ENCODE data around the gene TMEM87A. TPM values are rescaled to one million over a fixed set of nuclear protein-coding genes. Genes with fewer than 3 reads are reported as not detected.
A peak's percentile ranks its signal among the peaks of the same experiment; 100 is the strongest.

Gene TMEM87A
- polyA plus RNA-seq, 2 of the 4 experiments (the other 2 are of a cell fraction), result 30.3 to 49.8 TPM

DNA sequence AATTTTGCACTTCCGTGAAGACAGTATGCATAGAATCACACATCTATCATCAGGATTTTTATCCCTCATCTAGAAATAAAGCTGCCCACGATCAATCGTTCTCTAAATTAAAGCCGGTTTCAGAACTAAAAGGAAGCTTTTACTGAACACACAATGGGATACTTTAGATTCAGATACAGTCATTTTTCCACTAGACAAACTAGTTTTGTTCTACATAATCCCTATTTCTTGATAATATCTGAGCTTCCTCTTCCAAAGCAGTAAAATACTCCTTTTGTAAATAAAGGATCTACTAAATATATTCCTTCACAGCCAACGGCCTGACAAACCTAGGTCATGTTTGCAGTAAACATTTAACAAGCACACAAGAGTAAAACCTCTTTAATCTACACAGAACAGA is 2.2 kb downstream of the TMEM87A start:
- no peak for FAIRE-seq
- ATAC-seq, result no peak
- Histone ChIP-seq H3K4me3 (no peak overlapping the region), H3K4me1 (0 out of 3 replicates have a peak, but pooled peaks cover 12% of the 10 kb centered on the region), H3K4me2 (peak overlapping the region; percentile 97), H3K9me3 (no peaks in the 10 kb centered on the region), H3K27ac (no peak overlapping the region)
- ChIA-PET CTCF (interaction anchor here (1.4 kb wide), 1 partner anchor 114 kb away, joined by 3 read pairs; no protein-coding TSS in a partner anchor), POLR2A (no interaction called here)
- no peak for TF ChIP-seq ESRRA (IDR thresholded peaks at IDR 0.05; ENCODE audit: borderline replicate concordance, low read length)
- no peak for TF ChIP-seq EP300 (IDR thresholded peaks at IDR 0.05)
- TF ChIP-seq HES2 (IDR thresholded peaks at IDR 0.05), result no peak
- no peak for TF ChIP-seq RNF2 (IDR thresholded peaks at IDR 0.05; ENCODE audit: borderline replicate concordance, low read depth)
- TF ChIP-seq CHD4 (IDR thresholded peaks at IDR 0.05; ENCODE audit: borderline replicate concordance), result no peak
- no peak for TF ChIP-seq MAX (IDR thresholded peaks at IDR 0.05)
- TF ChIP-seq HDAC2 (IDR thresholded peaks at IDR 0.05), result no peak
- TF ChIP-seq SMC3 (IDR thresholded peaks at IDR 0.05), result no peak
- no peak for TF ChIP-seq POLR2A (IDR thresholded peaks at IDR 0.05; ENCODE audit: low read length)
- TF ChIP-seq FOXS1 (CRISPR knock-in tag; IDR thresholded peaks at IDR 0.05), result no peak
- no peak for TF ChIP-seq MYC (IDR thresholded peaks at IDR 0.05; ENCODE audit: borderline replicate concordance, low read length)
- WGBS (ENCODE audit: missing lambda C conversion rate), result 81% methylated on average over 5 of the region's 5 CpGs
- DNase-seq (ENCODE audit: low read depth in 1 of 2, low spot score in 1 of 2), result no peak

- TF ChIP-seq BCL3 (IDR thresholded peaks at IDR 0.05), result no peak
- no peak for TF ChIP-seq SREBF2 (IDR thresholded peaks at IDR 0.05)
- TF ChIP-seq HEYL (CRISPR knock-in tag; IDR thresholded peaks at IDR 0.05), result no peak
- TF ChIP-seq, protein P1, sequence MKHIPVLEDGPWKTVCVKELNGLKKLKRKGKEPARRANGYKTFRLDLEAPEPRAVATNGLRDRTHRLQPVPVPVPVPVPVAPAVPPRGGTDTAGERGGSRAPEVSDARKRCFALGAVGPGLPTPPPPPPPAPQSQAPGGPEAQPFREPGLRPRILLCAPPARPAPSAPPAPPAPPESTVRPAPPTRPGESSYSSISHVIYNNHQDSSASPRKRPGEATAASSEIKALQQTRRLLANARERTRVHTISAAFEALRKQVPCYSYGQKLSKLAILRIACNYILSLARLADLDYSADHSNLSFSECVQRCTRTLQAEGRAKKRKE (CRISPR knock-in tag; IDR thresholded peaks at IDR 0.05; ENCODE audit: low read depth), result no peak
- no peak for TF ChIP-seq NPAS2 (CRISPR knock-in tag; IDR thresholded peaks at IDR 0.05; ENCODE audit: borderline replicate concordance)
- no peak for TF ChIP-seq CTCF (IDR thresholded peaks at IDR 0.05)
- TF ChIP-seq, protein P2, sequence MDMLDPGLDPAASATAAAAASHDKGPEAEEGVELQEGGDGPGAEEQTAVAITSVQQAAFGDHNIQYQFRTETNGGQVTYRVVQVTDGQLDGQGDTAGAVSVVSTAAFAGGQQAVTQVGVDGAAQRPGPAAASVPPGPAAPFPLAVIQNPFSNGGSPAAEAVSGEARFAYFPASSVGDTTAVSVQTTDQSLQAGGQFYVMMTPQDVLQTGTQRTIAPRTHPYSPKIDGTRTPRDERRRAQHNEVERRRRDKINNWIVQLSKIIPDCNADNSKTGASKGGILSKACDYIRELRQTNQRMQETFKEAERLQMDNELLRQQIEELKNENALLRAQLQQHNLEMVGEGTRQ (IDR thresholded peaks at IDR 0.05), result no peak
- WGBS (ENCODE audit: missing lambda C conversion rate), result 65% methylated on average over 1 of the region's 2 CpGs
- DNase-seq (ENCODE audit: low read depth in 1 of 2, low spot score in 1 of 2) (no peak), ATAC-seq (no peak), FAIRE-seq (no peak)
- H3K4me1 ChIP-seq, result 0 out of 3 replicates have a peak, but pooled peaks cover 9% of the 10 kb centered on the region
- CTCF ChIA-PET, result interaction anchor here (1.4 kb wide), 1 partner anchor 115 kb away, joined by 3 read pairs; no protein-coding TSS in a partner anchor
- H3K4me3 ChIP-seq, result no peak overlapping the region
- H3K4me2 ChIP-seq, result no peak overlapping the region; the same call in 2 of the 3 replicates
- POLR2A ChIA-PET, result no interaction called here
- no peaks in the 10 kb centered on the region for H3K9me3 ChIP-seq
- no peak overlapping the region for H3K27ac ChIP-seq
Measured at GRCh38 chr15:42270551-42270950, 2.7 kb downstream of the TMEM87A start.

DNA sequence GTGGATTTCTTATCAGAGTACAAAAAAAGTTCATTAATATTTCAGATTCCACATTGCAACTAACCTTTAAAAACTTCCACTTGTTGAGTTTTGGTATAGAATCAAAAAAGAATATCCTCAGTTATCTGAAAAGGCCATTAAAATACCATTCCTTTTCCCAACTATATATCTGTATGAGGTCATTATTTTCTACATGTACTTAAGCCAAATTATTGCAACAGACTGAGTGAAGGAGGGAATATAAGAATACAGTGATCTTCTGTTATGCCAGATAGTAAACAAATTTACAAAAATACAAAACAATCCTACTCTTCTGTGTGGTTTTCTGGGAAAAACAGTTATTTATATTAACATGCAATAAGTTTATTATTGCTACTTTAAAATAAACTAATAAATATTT is 5.9 kb downstream of the TMEM87A start:
- FAIRE-seq (no peak), ATAC-seq (no peak), DNase-seq (ENCODE audit: low read depth in 1 of 2, low spot score in 1 of 2) (no peak)
- CTCF ChIA-PET, result no interaction called here
- POLR2A ChIA-PET, result no interaction called here
- Histone ChIP-seq H3K9me3 (no peaks in the 10 kb centered on the region), H3K4me2 (no peak overlapping the region), H3K4me1 (0 out of 3 replicates have a peak, but pooled peaks cover 9% of the 10 kb centered on the region), H3K27ac (no peak overlapping the region), H3K4me3 (no peak overlapping the region)
- TF ChIP-seq NFE2L2 (conservative IDR thresholded peaks at IDR 0.05; ENCODE audit: low read length), result no peak
- no peak for TF ChIP-seq FOXS1 (CRISPR knock-in tag; IDR thresholded peaks at IDR 0.05)
- no peak for TF ChIP-seq CBX8 (IDR thresholded peaks at IDR 0.05)
- TF ChIP-seq EHMT2 (IDR thresholded peaks at IDR 0.05; ENCODE audit: low read depth), result no peak
- no peak for TF ChIP-seq JUN (IDR thresholded peaks at IDR 0.05)
- TF ChIP-seq MAZ (IDR thresholded peaks at IDR 0.05; ENCODE audit: borderline replicate concordance, low read depth, low read length), result no peak
- TF ChIP-seq SREBF2 (IDR thresholded peaks at IDR 0.05), result no peak
- no peak for TF ChIP-seq ESRRA (IDR thresholded peaks at IDR 0.05; ENCODE audit: borderline replicate concordance, low read length)
- no peak for TF ChIP-seq ZNF302 (CRISPR knock-in tag; IDR thresholded peaks at IDR 0.05)
- no peak for TF ChIP-seq ZSCAN20 (CRISPR knock-in tag; IDR thresholded peaks at IDR 0.05)
- TF ChIP-seq MAX (IDR thresholded peaks at IDR 0.05), result no peak
- TF ChIP-seq KDM5A (IDR thresholded peaks at IDR 0.05), result no peak
- TF ChIP-seq RARB (CRISPR knock-in tag; IDR thresholded peaks at IDR 0.05), result no peak
- TF ChIP-seq CBX2 (IDR thresholded peaks at IDR 0.05; ENCODE audit: borderline replicate concordance, low read depth), result no peak
- no peak for TF ChIP-seq HOXB13 (CRISPR knock-in tag; IDR thresholded peaks at IDR 0.05; ENCODE audit: low read depth)
- TF ChIP-seq EHF (CRISPR knock-in tag; IDR thresholded peaks at IDR 0.05), result no peak
- TF ChIP-seq SMC3 (IDR thresholded peaks at IDR 0.05), result no peak
- no peak for TF ChIP-seq BHLHE40 (IDR thresholded peaks at IDR 0.05; ENCODE audit: low read depth, low read length)

Data from A549 (cell line).